ACC112 (cell line): ENCODE data around the gene TWIST2.

ENCODE experiments used
- H2AFZ ChIP-seq: fragments of 200-600 bp; sonication (generic); one replicate; pipeline ENCODE4 v1.6.0; 2017; ENCODE audit warnings: antibody characterized with exemption, low read length; ENCODE audit not compliant: unreplicated experiment
- H3K27ac ChIP-seq: fragments of 200-600 bp; sonication (generic); 2 replicates; pipeline ENCODE4 v1.5.1; 2014; ENCODE audit warnings: low read depth, mild to moderate bottlenecking, antibody characterized with exemption, low read length, moderate library complexity
- H3K27me3 ChIP-seq: fragments of 200-600 bp; sonication (generic); 2 replicates; pipeline ENCODE4 v1.6.1; 2014; ENCODE audit warnings: mild to moderate bottlenecking, antibody characterized with exemption, low read length, moderate library complexity, mixed read lengths; ENCODE audit not compliant: insufficient read depth
- H3K36me3 ChIP-seq: fragments of 200-600 bp; sonication (generic); 2 replicates; pipeline ENCODE4 v1.6.1; 2016; ENCODE audit warnings: mild to moderate bottlenecking, antibody characterized with exemption, low read length, moderate library complexity, mixed read lengths; ENCODE audit not compliant: insufficient read depth
- H3K4me1 ChIP-seq: fragments of 200-600 bp; sonication (generic); one replicate; pipeline ENCODE4 v1.6.1; 2016; ENCODE audit warnings: low read length, mixed read lengths; ENCODE audit not compliant: insufficient read depth, unreplicated experiment, control insufficient read depth
- H3K4me3 ChIP-seq: fragments of 200-600 bp; sonication (generic); 2 replicates; pipeline ENCODE4 v1.5.1; 2014; ENCODE audit warnings: mild to moderate bottlenecking, low read depth, low read length
- H3K79me2 ChIP-seq: fragments of 200-600 bp; sonication (generic); one replicate; pipeline ENCODE4 v1.6.0; 2016; ENCODE audit warnings: low read length; ENCODE audit not compliant: control insufficient read depth, unreplicated experiment, insufficient read depth

TWIST2 gene

DNA sequence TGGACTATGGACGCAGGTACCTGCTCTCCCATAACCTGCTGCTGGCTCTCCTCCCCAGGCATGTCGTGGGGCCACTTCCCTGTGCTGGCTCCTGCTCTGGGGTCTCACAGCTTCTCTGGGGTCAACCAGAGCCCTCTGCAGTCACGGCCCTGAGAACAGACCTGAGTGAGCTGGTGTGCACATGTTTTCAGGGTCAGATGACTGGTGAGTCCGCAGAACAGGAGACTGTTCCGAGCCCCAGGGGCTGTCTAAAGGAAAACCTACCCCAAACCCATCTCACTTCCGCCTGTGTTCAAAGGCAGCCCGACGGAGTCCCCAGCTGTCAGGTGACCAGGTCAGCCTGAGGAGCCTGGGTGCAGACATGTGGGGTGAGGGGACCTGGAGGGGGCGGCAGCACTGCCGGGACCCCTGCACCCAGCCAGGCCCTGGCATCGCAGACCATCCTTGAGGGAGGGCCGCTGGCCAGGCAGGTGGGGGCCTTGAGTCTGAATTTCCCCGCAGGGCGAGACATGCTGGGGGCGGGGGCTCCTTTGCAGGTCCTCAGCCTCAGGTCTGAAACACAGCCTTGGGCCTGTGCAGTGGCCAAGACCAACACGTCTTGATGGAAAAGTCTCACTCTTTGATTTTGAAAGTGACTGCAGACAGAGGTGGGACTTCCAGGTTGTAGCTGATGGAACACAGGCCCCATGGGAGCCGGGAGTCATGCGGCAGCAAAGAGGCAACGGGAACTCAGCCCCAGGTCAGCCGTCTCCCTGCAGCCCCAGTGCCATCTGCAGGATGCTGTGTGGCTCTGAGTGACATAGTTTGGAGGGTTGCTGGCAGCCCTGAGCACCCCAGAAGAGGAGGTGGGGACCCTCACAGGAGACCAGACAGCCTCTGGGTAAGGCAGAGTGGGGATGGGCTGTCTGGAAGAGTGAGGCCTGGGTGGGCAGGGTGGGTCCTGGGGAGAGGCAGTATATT, 65.3 kb downstream of the TWIST2 start:
- Histone ChIP-seq H2AFZ (no peak overlapping the region), H3K79me2 (peaks cover 8% of the 10 kb centered on the region), H3K36me3 (no peaks in the 10 kb centered on the region), H3K27me3 (no peaks in the 10 kb centered on the region), H3K4me3 (no peak overlapping the region), H3K27ac (no peak overlapping the region), H3K4me1 (peaks cover 26% of the 10 kb centered on the region)

DNA sequence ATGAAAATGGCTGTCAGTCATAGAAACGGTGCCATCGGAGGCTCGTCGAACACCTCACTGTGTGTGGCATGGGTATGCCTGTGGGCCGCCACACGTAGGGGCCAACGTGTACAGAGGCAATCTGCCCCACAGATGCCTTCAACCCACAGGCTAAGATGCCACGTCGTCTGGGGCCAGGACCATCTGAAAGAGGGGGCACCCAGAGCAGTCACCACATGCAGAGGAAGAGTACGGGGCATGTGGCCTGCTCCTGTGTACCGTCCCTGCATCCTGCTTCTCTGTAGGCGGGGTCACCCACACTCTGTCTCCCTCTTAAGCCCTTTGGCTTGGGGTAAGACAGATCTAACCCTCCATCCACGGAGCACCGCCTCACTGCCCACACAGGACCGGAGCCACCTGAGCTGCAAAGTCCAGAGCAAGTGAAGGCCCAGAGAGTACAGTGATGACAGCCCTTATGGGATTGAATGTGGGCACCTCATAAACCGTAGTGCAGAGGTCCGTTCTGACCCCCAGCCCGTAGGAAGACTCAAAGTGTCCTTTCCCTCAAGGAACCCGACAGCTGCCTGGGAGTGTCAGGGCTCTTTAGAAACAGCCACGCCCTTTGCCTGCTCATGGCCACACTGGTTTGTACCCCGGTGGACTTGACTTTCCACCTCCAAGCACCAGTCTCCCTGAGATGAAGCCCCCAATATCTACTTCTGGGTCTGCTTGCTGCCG, 66.2 kb downstream of the TWIST2 start:
- Histone ChIP-seq H3K4me1 (peaks cover 22% of the 10 kb centered on the region), H3K79me2 (peaks cover 4% of the 10 kb centered on the region), H3K27me3 (no peaks in the 10 kb centered on the region), H3K27ac (peak overlapping the region; percentile 24; the same call in 1 of the 2 replicates), H3K36me3 (no peaks in the 10 kb centered on the region), H3K4me3 (no peak overlapping the region), H2AFZ (peak overlapping the region; percentile 84)

DNA sequence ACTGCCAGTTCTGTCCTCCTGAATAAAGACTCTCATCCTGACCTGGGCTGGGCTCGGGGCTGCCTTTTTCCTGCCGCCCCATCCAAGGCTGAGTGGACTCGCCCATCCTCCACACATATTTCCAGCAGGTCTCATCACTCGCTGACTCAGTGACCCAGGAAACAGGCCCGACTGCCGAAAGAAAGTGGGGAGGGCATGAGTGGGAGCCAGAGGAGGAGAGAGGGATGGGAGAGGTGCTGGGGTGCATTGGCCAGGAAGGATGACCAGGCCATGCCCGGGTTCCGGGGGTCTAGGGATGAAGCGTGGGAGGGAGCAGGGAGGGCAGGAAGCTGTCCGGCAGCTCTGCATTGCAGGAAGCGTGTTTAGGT, 66.7 kb downstream of the TWIST2 start:
- H3K27me3 ChIP-seq, result no peaks in the 10 kb centered on the region
- peaks cover 17% of the 10 kb centered on the region for H3K4me1 ChIP-seq
- H3K4me3 ChIP-seq, result no peak overlapping the region
- H3K36me3 ChIP-seq, result no peaks in the 10 kb centered on the region
- peaks cover 4% of the 10 kb centered on the region for H3K79me2 ChIP-seq
- peak overlapping the region; percentile 84 for H2AFZ ChIP-seq
- H3K27ac ChIP-seq, result peak overlapping the region; percentile 24; the same call in 1 of the 2 replicates

DNA sequence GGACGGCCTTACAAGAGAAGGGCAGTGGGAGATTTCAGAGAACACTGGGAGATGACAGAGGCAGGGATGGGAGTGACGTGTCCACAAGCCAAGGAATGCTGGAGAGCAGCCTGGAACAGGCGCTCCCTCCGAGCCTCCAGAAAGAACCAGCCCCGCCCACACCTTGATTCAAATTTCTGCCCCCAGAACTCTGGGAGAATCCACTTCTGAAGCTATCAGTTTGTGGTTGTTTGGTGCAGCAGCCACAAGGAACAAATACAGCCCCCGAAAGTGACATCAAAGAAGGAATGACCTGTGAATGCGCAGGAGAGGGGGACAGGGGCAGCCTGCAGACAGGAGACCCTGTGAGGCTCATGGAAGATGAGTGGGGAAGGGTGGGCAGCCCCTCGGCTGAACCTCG, 67.3 kb downstream of the TWIST2 start:
- no peak overlapping the region for H3K4me3 ChIP-seq
- no peaks in the 10 kb centered on the region for H3K27me3 ChIP-seq
- no peak overlapping the region for H3K27ac ChIP-seq

DNA sequence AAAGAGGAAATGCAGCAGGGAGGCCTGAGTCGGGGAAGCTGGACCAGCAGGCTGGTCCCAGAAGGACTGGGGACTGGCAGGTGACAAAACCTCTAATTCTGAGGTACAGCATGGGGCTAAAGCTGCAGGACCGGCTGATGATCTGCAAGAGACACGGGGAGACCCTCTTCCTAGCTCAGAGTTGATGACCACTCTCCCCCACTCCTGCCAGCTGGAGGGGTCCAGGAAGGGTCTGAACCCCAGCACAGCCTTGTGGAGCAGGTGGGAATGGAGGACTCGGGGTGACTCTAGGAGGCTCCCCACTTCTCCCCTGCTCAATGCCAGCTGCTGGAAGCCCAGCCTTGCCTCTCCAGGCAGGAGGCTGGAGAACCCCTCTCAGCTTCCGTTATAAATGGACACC, 67.7 kb downstream of the TWIST2 start:
- Histone ChIP-seq H3K36me3 (no peaks in the 10 kb centered on the region), H2AFZ (no peak overlapping the region), H3K4me1 (peaks cover 16% of the 10 kb centered on the region), H3K4me3 (no peak overlapping the region), H3K27me3 (no peaks in the 10 kb centered on the region), H3K27ac (no peak overlapping the region), H3K79me2 (peaks cover 4% of the 10 kb centered on the region)

More for the DNA sequence above, 67.3 kb downstream of the TWIST2 start:
- Histone ChIP-seq H3K36me3 (no peaks in the 10 kb centered on the region), H3K4me1 (peaks cover 16% of the 10 kb centered on the region), H3K79me2 (peaks cover 4% of the 10 kb centered on the region), H2AFZ (no peak overlapping the region)

DNA sequence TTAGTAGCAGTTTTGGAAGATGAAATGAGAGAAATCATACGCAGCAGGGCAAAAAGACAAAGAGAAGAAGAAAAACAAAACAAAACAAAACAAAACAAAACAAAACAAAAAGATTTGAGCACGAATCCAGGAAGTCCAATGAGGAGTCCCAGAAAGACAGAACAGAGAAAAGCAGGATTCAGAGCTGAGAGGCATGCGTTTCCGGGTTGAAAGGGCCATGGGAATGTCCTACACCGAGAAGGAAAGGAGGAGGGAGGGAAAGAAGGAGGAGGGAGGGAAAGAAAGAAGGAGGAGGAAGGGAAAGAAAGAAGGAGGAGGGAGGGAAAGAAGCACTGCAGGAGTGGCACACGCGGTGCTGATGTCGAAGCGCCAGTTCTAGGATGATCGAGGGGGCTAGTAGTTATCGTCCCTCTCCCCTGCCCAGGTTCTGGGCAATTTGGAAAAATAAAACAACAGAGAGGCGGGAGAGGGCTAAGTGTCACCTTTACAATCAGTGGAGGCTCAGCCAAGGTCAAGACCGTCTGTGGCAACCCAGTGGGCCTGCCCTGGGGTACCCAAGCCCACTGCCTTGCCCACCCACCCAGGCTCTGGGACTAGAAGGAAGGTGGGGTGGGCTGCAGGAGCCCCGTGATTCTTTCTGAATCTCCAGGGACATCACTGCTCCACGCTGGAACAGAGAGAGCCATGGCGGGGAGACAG, 68.4 kb downstream of the TWIST2 start:
- Histone ChIP-seq H3K27ac (no peak overlapping the region), H3K36me3 (no peaks in the 10 kb centered on the region), H3K4me1 (peaks cover 16% of the 10 kb centered on the region), H3K79me2 (no peaks in the 10 kb centered on the region), H3K27me3 (no peaks in the 10 kb centered on the region), H2AFZ (no peak overlapping the region), H3K4me3 (no peak overlapping the region)

DNA sequence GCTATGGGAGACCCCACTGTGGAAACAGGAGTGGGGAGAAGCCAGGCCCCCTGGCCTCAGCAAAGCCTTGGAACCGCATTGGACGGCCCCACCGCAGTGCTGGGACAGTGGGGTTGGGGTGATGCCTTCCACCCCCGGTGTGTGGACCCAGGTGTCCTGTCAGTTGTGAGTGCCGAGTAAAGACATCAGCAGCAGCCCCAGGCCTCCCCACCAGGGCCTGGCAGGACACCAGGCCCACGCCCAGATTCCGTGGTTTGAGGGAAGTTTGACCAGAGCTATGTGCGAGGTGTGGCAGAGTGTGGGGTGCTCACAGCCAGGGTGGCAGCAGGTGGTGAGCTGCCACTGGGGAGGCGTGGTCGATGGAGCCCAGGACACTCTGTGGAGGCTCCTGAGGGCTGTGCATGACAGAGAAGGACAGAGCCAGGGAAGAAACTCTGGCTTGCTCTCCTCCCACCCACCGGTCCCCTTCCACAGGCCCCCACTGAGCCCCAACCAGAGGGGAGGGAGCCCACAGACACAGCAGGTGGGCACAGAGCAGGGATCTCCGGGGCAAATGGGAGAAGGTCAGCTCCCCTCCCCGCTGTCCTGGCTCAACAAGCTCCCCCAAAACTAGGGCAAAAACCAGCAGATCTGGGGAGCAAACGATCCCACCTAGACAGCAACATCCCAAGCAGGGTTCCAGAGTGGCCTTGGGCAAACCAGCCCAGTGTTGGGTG, 69.1 kb downstream of the TWIST2 start:
- Histone ChIP-seq H3K4me1 (peaks cover 16% of the 10 kb centered on the region), H2AFZ (no peak overlapping the region), H3K79me2 (no peaks in the 10 kb centered on the region), H3K27ac (no peak overlapping the region), H3K4me3 (no peak overlapping the region), H3K27me3 (no peaks in the 10 kb centered on the region), H3K36me3 (no peaks in the 10 kb centered on the region)

DNA sequence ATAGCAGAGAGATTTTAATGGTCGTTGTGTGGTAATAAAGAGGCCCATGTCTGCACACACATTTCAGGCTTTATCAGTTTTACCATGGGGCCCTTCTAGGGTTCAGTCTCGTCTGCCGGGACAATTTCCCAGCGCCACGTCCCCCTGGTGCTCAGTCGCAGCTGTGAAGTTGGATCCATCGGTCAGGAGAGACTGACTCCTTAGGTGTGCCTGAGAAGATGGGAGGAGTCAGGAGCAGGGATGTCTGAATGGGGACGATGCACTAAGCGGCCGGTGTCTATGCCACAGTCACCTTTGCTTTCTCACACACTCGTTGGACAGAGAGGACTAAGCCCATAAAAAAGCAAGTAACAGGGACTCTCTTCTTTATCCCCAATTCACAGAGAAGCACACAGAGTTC, 71.4 kb downstream of the TWIST2 start:
- Histone ChIP-seq H3K4me1 (peaks cover 11% of the 10 kb centered on the region), H3K79me2 (no peaks in the 10 kb centered on the region), H2AFZ (no peak overlapping the region), H3K27ac (no peak overlapping the region), H3K4me3 (no peak overlapping the region), H3K27me3 (no peaks in the 10 kb centered on the region), H3K36me3 (no peaks in the 10 kb centered on the region)

DNA sequence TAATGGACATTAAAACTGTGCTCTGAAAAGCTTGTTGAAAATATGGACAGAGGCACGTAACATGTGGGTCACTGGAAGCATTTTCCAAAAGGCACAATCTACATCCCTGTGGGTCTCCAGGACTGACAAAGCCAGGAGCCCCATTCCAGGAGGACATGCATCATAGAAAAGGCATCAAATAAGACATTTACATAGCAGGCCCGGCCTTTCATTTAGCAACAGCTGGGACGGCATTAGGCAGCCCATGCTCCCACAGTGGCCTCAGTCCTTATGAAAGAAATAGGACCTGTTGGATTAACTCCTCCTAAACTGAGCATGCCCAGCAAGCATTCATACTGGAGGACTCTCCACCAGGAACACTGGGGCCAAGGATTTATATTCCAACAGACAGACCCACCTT, 72.2 kb downstream of the TWIST2 start:
- Histone ChIP-seq H3K79me2 (no peaks in the 10 kb centered on the region), H3K27me3 (no peaks in the 10 kb centered on the region), H3K36me3 (no peaks in the 10 kb centered on the region), H3K4me3 (no peak overlapping the region), H3K27ac (no peak overlapping the region), H3K4me1 (peaks cover 3% of the 10 kb centered on the region), H2AFZ (no peak overlapping the region)

DNA sequence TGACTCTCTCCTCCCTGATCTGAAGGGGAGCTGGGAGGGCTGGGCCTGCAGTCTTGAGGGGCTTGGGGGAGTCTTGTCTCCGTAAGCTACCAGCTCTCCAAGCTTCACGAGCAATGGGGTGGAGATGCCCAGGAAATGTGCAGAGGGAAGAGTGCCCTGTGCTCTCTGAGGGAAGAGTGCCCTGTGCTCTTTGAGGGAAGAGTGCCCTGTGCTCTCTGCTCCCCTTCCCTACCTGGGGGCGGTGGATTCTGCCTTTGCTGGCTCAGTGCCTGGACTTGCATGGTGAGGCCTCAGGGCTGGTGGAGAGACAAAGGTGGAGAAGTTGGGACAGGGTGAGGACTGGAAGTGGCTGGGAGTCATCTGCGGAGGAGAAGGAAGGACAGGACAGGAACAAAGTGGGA, 72.7 kb downstream of the TWIST2 start:
- H3K27me3 ChIP-seq, result no peaks in the 10 kb centered on the region
- no peaks in the 10 kb centered on the region for H3K79me2 ChIP-seq
- H2AFZ ChIP-seq, result no peak overlapping the region
- no peak overlapping the region for H3K27ac ChIP-seq
- no peaks in the 10 kb centered on the region for H3K4me1 ChIP-seq
- H3K4me3 ChIP-seq, result no peak overlapping the region
- no peaks in the 10 kb centered on the region for H3K36me3 ChIP-seq
